GM23248 (cell line): ENCODE results near the gene STX5. TPM values are rescaled to one million over a fixed set of nuclear protein-coding genes. Genes with fewer than 3 reads are reported as not detected.

Source experiments
- DNase-seq: peaks from one replicate; pipeline ENCODE4 v3.0.0-alpha.2; 2015
- H2AFZ ChIP-seq: fragments of 200-600 bp; sonication (generic); 2 replicates; pipeline ENCODE4 v1.6.1; 2016; ENCODE audit warnings: antibody characterized with exemption
- H3F3A ChIP-seq: fragments of 200-600 bp; sonication (generic); 2 replicates; pipeline ENCODE4 v1.6.1; 2016; ENCODE audit warnings: mild to moderate bottlenecking, antibody characterized with exemption, mixed run types; ENCODE audit not compliant: insufficient read depth
- H3K27ac ChIP-seq: fragments of 200-600 bp; sonication (generic); 2 replicates; pipeline ENCODE4 v1.5.1; 2016; ENCODE audit warnings: mild to moderate bottlenecking
- H3K27me3 ChIP-seq: fragments of 200-600 bp; sonication (generic); replicated peaks from 2 replicates; pipeline ENCODE4 v1.6.1; 2016; ENCODE audit warnings: mild to moderate bottlenecking; ENCODE audit not compliant: insufficient read depth
- H3K36me3 ChIP-seq: fragments of 200-600 bp; sonication (generic); 2 replicates; pipeline ENCODE4 v1.6.1; 2016; ENCODE audit warnings: low read depth, mild to moderate bottlenecking
- H3K4me1 ChIP-seq: fragments of 200-600 bp; sonication (generic); 2 replicates; pipeline ENCODE4 v1.6.1; 2016; ENCODE audit warnings: mild to moderate bottlenecking; ENCODE audit not compliant: insufficient read depth
- H3K4me2 ChIP-seq: fragments of 200-600 bp; sonication (generic); one replicate; pipeline ENCODE4 v1.6.1; 2016; ENCODE audit warnings: mild to moderate bottlenecking; ENCODE audit not compliant: unreplicated experiment
- H3K4me3 ChIP-seq: fragments of 200-600 bp; sonication (generic); 2 replicates; pipeline ENCODE4 v1.5.1; 2016; ENCODE audit warnings: mild to moderate bottlenecking
- H3K79me2 ChIP-seq: fragments of 200-600 bp; sonication (generic); 2 replicates; pipeline ENCODE4 v1.6.1; 2016; ENCODE audit warnings: mild to moderate bottlenecking; ENCODE audit not compliant: insufficient read depth
- H3K9ac ChIP-seq: fragments of 200-600 bp; sonication (generic); 2 replicates; pipeline ENCODE4 v1.6.1; 2016; ENCODE audit warnings: mild to moderate bottlenecking
- H3K9me2 ChIP-seq: fragments of 200-600 bp; sonication (generic); 2 replicates; pipeline ENCODE4 v1.6.1; 2016; ENCODE audit warnings: mixed run types, mild to moderate bottlenecking, moderate library complexity; ENCODE audit not compliant: insufficient read depth
- H3K9me3 ChIP-seq: fragments of 200-600 bp; sonication (generic); one replicate; pipeline ENCODE4 v1.6.1; 2017; ENCODE audit warnings: low read depth
- H4K20me1 ChIP-seq: fragments of 200-600 bp; sonication (generic); 2 replicates; pipeline ENCODE4 v1.6.0; 2016; ENCODE audit not compliant: insufficient read depth
- EZH2 ChIP-seq: fragments of 200-600 bp; sonication (generic); IDR thresholded peaks from 2 replicates; pipeline ENCODE4 v1.6.1; 2018; ENCODE audit warnings: antibody characterized with exemption, mild to moderate bottlenecking; ENCODE audit not compliant: insufficient read depth, poor library complexity, severe bottlenecking
- EZH2phosphoT487 ChIP-seq: fragments of 200-600 bp; sonication (generic); IDR thresholded peaks from 2 replicates; pipeline ENCODE4 v1.6.1; 2018; ENCODE audit warnings: antibody characterized with exemption, moderate library complexity, mild to moderate bottlenecking, low read depth; ENCODE audit not compliant: insufficient read depth
- WGBS, 2 experiments: methylation state at CpG; one replicate each; pipeline ENCODE4 v1.1.6; 2015 to 2017; ENCODE audit warnings: low lambda C conversion rate in 2 of 2, low coverage in 1 of 2; ENCODE audit errors: missing lambda C conversion rate in 2 of 2; 5-methylcytosine and 5-hydroxymethylcytosine counted together
- in situ Hi-C: fragments of 300-500 bp; cut with MboI; formaldehyde crosslinking; loops from 2 replicates; pipeline ENCODE4 v1.15.0; 2020
- polyA plus RNA-seq: library from polyadenylated mRNA; unstranded; fragments of >200 nt; fragmentation: Nextera tagmentation; extraction: Ambion mirVana; gene quantifications from 2 replicates; pipeline ENCODE4 v1.2.1, GENCODE V29; 2016
- total RNA-seq: library from RNA; depleted of rRNA; stranded (reverse); fragments of >200 nt; shearing (Covaris generic); gene quantifications from 2 replicates; pipeline ENCODE4 v1.2.3, GENCODE V29; 2014

Gene STX5
- total and polyA plus RNA-seq, 2 experiments from 2014 or later, result 34.0 to 43.9 TPM

DNA sequence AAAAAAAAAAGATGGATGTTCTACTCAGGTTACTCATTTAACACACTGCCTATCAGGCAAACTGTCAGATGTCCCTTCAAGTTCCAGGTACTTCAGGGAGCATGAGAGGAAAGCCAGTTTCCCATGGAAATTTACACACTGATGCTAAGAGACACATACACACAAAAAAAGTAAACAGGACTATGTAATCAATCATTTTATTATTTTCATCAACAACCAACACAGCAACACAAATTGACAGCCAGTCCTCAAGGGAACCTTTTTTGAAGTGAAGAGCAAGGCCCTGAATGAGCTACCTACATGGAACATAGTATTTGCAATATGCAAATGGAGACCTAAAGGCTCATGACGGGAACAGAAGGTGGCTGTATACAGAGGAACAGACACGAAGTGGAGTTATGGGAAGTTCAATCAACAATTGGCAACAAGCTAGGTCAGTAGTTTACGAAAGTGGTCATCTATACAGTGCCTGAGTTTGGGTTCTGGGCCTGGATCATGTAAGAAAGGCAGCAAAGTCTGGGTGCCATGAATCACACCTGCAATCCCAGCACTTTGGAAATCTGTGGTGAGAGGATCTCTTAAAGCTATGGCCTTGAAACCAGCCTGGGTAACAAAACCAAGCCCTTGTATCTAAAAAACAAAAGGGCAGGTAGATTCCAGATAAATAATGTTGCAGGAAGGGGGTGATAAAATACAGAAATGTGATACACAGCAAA, 20.1 kb upstream of the STX5 start:
- Histone ChIP-seq H3K9me3 (no peaks in the 10 kb centered on the region), H3K4me2 (no peak overlapping the region), H3K9me2 (no peaks in the 10 kb centered on the region), H3K4me1 (peaks cover 16% of the 10 kb centered on the region), H2AFZ (no peak overlapping the region), H3K79me2 (peaks cover 43% of the 10 kb centered on the region), H3K27me3 (no peaks in the 10 kb centered on the region), H3F3A (peaks cover 56% of the 10 kb centered on the region), H4K20me1 (peaks cover 9% of the 10 kb centered on the region), H3K9ac (peak overlapping the region; percentile 92; the same call in 1 of the 2 replicates), H3K4me3 (no peak overlapping the region), H3K27ac (no peak overlapping the region), H3K36me3 (peaks cover 38% of the 10 kb centered on the region)
- TF ChIP-seq EZH2 (no peak), EZH2phosphoT487 (no peak)
- no peak for DNase-seq
- in situ Hi-C loops, result no loop called here
- WGBS, 2 experiments, result 60 to 61% methylated on average over 3 of the region's 3 CpGs

DNA sequence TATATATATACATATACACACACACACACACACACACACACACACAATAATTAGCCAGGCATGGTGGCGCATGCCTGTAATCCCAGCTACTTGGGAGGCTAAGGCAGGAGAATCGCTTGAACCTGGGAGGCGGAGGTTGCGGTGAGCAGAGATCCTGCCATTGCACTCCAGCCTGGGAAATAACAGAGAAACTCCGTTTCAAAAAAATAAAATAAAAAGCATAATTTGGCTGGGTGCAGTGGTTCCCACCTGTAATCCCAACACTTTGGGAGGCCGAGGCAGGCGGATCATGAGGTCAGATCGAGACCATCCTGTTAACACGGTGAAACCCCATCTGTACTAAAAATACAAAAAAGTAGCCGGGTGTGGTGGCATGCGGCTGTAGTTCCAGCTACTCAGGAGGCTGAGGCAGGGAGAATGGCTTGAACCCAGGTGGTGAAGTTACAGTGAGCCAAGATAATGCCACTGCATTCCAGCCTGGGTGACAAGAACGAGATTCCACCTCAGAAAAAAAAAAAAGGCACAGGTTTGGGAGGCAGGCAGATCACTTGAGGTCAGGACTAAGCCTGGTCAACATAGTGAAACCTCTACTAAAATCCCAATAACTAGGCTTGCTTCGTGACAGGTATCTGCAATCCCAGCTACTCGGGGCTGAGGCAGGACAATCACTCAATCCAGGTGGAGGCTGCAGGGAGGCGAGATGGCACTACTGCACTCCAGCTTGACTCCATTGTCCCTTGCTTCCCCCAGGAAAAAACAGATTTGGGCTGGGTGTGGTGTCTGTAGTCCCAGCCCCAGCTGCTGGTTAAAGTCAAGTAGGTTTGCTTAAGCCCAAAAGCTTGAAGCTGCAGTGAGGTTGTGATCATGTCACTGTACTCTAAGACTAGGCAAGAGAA, 19.3 kb upstream of the STX5 start:
- Histone ChIP-seq H2AFZ (no peak overlapping the region), H3K4me3 (no peak overlapping the region), H3K9me3 (no peaks in the 10 kb centered on the region), H3K9ac (no peak overlapping the region), H3K79me2 (peaks cover 35% of the 10 kb centered on the region), H3F3A (peaks cover 56% of the 10 kb centered on the region), H3K9me2 (no peaks in the 10 kb centered on the region), H4K20me1 (peaks cover 9% of the 10 kb centered on the region), H3K27ac (no peak overlapping the region), H3K4me1 (peaks cover 16% of the 10 kb centered on the region), H3K27me3 (no peaks in the 10 kb centered on the region), H3K4me2 (no peak overlapping the region), H3K36me3 (peaks cover 38% of the 10 kb centered on the region)
- DNase-seq, result no peak
- TF ChIP-seq EZH2phosphoT487 (no peak), EZH2 (no peak)
- in situ Hi-C loops, result no loop called here
- 76 to 84% methylated on average over 14 to 15 of the region's 15 CpGs for WGBS, 2 experiments

DNA sequence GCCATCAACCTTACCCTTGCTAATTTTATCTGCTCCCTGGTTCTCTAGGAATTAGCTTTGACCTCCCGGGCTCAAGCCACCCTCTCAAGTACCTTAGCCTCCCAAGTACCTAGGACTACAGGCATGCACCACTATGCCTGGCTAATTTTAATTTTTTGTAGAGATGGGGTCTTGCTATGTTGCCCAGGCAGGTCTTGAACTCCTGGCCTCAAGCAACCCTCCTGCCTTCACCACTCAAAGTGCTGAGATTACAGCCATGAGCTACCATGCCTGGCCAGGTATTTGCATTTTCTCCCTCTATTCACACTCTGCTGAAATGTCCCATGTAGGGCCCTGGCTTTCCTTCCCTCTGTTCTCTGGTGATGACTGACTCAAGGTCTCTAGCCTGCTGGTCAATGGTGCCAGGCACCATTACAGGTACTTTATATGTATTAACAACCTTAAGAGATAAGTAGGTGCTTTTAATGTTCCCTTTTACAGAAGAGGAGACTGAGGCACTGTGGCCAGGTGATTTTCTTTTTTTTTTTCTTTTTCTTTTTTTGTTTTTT, 16.0 kb upstream of the STX5 start:
- no peak overlapping the region for H3K4me3 ChIP-seq
- H3K27ac ChIP-seq, result no peak overlapping the region
- in situ Hi-C loops, result no loop called here
- no peak for DNase-seq
- H3K9me3 ChIP-seq, result no peaks in the 10 kb centered on the region
- peaks cover under 1% of the 10 kb centered on the region; the same call in 1 of the 2 replicates for H3K4me1 ChIP-seq
- no peaks in the 10 kb centered on the region for H3K9me2 ChIP-seq
- no peaks in the 10 kb centered on the region for H3K27me3 ChIP-seq
- WGBS, 2 experiments, result 90 to 100% methylated on average over 1 of the region's 1 CpG
- no peak overlapping the region for H2AFZ ChIP-seq
- H3F3A ChIP-seq, result peaks cover 30% of the 10 kb centered on the region
- no peak overlapping the region for H3K4me2 ChIP-seq
- H3K36me3 ChIP-seq, result peaks cover 15% of the 10 kb centered on the region
- H4K20me1 ChIP-seq, result peaks cover 1% of the 10 kb centered on the region; the same call in 1 of the 2 replicates
- peaks cover 5% of the 10 kb centered on the region for H3K79me2 ChIP-seq
- TF ChIP-seq EZH2 (no peak), EZH2phosphoT487 (no peak)
- H3K9ac ChIP-seq, result no peak overlapping the region

DNA sequence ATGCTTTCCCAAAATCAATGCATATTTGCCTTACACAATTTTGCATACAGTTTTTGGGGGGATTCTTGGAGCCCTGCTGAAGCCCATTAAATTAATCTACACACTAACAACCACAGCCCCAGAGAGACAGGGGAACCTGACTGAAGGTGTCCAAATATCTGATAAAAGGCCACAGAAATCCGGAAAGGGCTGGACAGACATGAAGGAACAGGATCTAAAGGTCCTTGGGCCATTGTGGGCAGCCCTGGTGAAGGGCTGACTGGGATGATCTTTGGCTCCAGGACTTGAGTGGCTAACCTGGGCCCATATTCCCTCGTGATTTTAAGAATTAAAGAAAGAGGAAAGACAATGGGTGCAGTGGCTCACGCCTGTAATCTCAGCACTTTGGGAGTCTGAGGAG, 14.3 kb upstream of the STX5 start:
- no peak for TF ChIP-seq EZH2phosphoT487
- TF ChIP-seq EZH2, result no peak
- in situ Hi-C loops, result no loop called here
- Histone ChIP-seq H3F3A (peaks cover 14% of the 10 kb centered on the region), H3K9me2 (no peaks in the 10 kb centered on the region), H3K36me3 (no peaks in the 10 kb centered on the region), H3K27me3 (no peaks in the 10 kb centered on the region), H3K4me1 (peaks cover 9% of the 10 kb centered on the region; the same call in 1 of the 2 replicates), H3K9ac (no peak overlapping the region), H3K79me2 (no peaks in the 10 kb centered on the region), H2AFZ (no peak overlapping the region), H3K4me2 (no peak overlapping the region), H3K27ac (no peak overlapping the region), H3K4me3 (no peak overlapping the region), H4K20me1 (no peaks in the 10 kb centered on the region), H3K9me3 (no peaks in the 10 kb centered on the region)
- WGBS, 2 experiments, result 61 to 73% methylated on average over 3 of the region's 3 CpGs
- no peak for DNase-seq
